SIG-M5 treated with dmso at 0.1 percent for 504 hours (cell line): Measurements from ENCODE around the gene CHAC2.
A peak's percentile ranks its signal among the peaks of the same experiment; 100 is the strongest.
"Not testable (repeated sequence)": the region's sequence is repeated elsewhere in the genome, so short reads cannot be mapped to it uniquely, and the experiment has no call there.

Source experiments
- DNase-seq: peaks from one replicate; lab custom pipeline; 2025; ENCODE audit not compliant: unreplicated experiment; lab: John Stamatoyannopoulos, UW

CHAC2 gene

DNA sequence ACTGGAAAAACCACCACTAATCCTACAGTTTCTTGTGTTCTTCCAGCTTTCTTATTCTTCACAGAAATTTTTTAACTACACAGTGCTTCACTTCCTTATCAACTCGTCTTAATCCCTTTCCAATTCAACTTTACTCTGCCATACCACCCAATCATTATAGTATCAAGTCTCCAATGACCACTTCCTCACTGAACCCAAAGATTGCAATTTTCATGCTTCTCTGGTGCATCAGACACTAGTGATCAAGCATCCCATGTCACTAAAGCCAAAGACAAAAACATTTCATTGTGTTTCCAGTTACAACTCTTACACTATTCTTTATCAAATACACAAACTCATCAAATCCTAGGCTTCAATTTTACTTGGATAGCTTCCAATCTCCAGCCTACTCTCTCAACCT lies 9.5 kb downstream of the CHAC2 start:
- no peak for DNase-seq

- DNase-seq, result no peak
Observed at GRCh38 chr2:53778536-53779162, 11.0 kb downstream of the CHAC2 start.

- no peak for DNase-seq
Observed at GRCh38 chr2:53780056-53780455, 12.5 kb downstream of the CHAC2 start.

DNA sequence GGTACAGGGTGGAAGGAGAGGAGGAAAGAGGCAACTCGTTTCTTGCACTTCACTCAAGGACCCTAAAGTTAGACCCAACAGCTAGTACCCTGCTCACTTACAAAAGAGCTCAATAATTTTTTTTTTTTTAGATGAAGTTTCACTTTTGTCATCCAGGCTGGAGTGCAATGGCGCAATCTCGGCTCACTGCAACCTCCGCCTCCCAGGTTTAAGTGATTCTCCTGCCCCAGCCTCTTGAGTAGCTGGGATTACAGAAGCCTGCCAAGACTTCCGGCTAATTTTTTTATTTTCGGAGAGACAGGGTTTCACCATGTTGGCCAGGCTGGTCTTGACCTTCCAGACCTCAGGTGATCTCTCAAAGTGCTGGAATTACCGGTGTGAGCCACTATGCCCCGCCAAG lies 15.1 kb downstream of the CHAC2 start:
- DNase-seq, result no peak

- DNase-seq, result no peak
Observed at GRCh38 chr2:53784436-53784835, 16.8 kb downstream of the CHAC2 start.

GRCh38 chr2:53785366-53785765 lies 17.8 kb downstream of the CHAC2 start:
- DNase-seq, result no peak

DNA sequence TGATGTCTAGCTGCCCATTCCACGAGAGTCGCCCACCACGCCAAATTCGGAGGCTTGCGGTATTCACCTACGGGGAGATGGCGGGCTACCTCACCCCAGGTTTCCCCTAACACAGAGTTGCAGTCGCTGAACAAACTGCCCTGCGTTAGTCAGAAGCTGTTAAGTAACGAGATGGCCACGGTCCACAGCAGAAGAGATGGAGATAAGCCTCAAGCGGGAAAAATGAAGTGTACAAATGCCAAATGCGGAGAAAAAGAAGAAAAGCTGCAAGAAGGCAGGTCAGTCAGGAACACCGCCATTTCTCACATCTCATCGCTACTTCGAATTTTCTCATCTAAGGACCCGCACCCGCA lies 18.7 kb downstream of the CHAC2 start:
- no peak for DNase-seq

DNA sequence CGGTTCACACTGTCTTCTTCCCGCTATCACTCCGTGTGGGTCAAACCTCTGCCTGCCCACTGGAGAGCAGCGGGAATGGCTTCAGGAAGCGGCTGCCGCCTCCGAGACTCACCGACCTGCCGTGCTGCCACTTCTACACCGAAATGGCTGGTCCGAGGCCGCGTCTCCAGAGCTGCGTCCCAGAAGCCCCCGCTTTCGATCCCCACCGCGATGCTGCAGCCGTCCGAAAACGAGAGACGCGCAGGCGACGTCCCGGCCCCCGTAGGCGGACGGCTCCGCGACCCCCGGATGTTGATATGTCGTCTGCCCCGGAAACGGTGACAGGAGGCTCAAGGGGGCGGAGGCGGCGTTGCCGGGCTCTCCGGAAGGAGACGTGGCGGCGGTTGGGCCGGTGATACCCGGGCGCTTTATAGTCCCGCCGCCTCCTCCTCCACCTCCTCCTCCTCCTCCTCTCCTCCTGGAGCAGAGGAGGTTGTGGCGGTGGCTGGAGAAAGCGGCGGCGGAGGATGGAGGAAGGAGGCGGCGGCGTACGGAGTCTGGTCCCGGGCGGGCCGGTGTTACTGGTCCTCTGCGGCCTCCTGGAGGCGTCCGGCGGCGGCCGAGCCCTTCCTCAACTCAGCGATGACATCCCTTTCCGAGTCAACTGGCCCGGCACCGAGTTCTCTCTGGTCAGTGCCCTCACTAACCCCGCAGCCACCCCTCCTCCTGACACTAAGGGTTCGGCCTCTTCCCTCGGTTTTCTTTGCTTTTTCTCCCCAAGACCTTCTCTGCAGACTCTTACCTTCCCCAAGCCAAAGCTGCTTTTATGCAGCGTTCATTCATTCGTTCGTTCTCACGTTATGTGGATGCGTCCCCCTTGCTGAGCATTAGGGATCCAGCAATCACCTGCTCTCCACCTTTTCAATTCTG lies 19.4 kb downstream of the CHAC2 start, which contains the start of the genes ASB3 and ERLEC1:
Gene ASB3 (minus strand): TSS at position 249 of the 909 bp plus-strand sequence. CDS start 21,381 bp downstream, outside the sequence.
Gene ERLEC1 (plus strand): TSS at position 340 of the 909 bp plus-strand sequence. CDS start 167 bp downstream, at position 507.
- DNase-seq, result peak; percentile 87

- peak; percentile 59 for DNase-seq
Observed at GRCh38 chr2:53787614-53788289, 20.1 kb downstream of the CHAC2 start.

- DNase-seq, result no peak
Observed at GRCh38 chr2:53793261-53793660, 25.7 kb downstream of the CHAC2 start.

GRCh38 chr2:53793821-53794220 lies 26.2 kb downstream of the CHAC2 start:
- no peak for DNase-seq

DNA sequence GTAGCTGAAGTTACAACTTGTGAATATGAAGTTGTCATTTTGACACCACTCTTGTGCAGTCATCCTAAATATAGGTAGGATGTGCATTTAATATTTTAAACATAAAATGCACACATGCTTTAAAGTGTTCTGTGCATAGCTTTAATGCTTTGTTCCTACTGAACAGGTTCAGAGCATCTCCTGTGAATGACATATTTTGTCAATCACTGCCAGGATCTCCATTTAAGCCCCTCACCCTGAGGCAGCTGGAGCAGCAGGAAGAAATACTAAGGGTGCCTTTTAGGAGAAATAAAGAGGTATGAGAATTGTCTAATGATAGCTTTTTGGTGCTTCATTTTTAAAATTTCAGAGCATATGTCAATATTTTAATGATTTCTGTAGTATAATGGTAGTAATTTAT lies 33.9 kb downstream of the CHAC2 start:
- no peak for DNase-seq

- DNase-seq, result no peak
Observed at GRCh38 chr2:53802617-53803151, 35.1 kb downstream of the CHAC2 start.

- no peak for DNase-seq
Observed at GRCh38 chr2:53811601-53812000, 44.0 kb downstream of the CHAC2 start.

- no peak for DNase-seq
Observed at GRCh38 chr2:53813151-53813550, 45.5 kb downstream of the CHAC2 start.

- DNase-seq, result no peak
Observed at GRCh38 chr2:53818854-53819435, 51.3 kb downstream of the CHAC2 start.

GRCh38 chr2:53819634-53820033 lies 52.0 kb downstream of the CHAC2 start:
- no peak for DNase-seq

GRCh38 chr2:53820048-53820447 lies 52.4 kb downstream of the CHAC2 start:
- no peak for DNase-seq

DNA sequence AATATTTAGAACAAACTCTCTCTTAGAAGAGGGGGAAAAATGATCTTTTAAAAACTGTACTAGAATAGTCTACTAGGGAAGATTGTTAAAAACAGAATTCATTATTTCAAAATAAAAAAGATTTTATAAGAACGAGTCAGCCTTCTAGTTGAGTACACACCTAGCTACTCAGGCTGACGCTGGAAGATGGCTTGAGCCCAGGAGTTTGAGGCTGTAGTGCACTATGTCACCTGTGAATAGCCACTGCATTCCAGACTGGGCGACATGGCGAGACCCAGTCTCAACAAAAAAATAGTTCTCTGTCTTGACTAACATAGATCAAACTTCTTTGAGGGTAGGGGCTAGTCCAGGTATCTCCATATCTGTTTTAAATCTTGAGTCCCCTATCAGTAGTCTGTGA lies 53.1 kb downstream of the CHAC2 start:
- DNase-seq, result no peak

DNA sequence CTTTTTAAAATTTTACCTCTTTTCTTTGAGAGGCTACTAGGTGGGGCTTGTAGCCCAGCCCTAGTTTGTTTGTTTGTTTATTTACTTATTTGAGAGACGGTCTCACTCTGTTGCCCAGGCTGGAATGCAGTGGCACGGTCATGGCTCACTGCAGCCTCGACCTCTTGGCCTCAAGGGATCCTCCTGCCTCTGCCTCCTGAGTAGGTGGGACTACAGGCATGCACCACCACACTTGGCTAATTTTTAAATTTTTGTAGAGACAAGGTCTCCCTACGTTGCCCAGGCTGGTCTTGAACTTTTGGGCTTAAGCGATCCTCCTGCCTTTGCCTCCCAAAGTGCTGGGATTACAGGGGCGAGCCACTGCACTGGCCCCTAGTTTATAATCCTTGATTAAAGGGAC lies 54.2 kb downstream of the CHAC2 start:
- DNase-seq, result no peak

- not testable (repeated sequence) for DNase-seq
Observed at GRCh38 chr2:53823639-53824038, 56.0 kb downstream of the CHAC2 start.
